Measurements from ENCODE around the gene RANGAP1. TPM values are rescaled to one million over a fixed set of nuclear protein-coding genes. Genes with fewer than 3 reads are reported as not detected.

The RANGAP1 gene
- total and polyA plus RNA-seq, 7 donors: 26.2 to 51.8 (median 41.1) TPM

DNA sequence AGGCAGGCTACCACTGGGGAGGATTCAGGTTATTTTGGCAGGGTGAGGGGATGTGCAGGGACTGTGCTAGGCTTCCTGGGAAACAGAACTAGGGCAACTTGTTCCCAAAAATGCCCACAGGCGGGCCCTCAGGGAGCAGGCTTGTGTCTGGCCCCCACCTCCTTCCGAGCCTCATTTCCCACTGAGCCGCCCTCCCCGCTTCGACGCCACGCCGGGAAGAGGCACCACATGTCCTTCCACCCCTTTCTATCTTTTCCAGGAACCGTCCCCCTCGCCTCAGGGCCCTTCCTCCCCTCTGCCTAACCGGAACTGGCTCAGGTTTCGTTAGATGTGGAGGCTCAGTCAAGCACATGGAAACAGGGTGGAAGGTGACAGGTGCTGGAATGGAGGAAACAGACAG lies 35.9 kb downstream of the RANGAP1 start:
- Histone ChIP-seq H3K9me3 (no peaks in the 10 kb centered on the region), H3K36me3 (ENCODE audit: insufficient read depth in 1 of 2, low read depth in 1 of 2) (peaks cover 0 to 90% of the 10 kb centered on the region in 2 donors), H3K27ac (no peak overlapping the region), H3K27me3 (ENCODE audit: insufficient read depth in 3 of 3, low read length in 2 of 3) (no peaks in the 10 kb centered on the region), H3K4me3 (no peak overlapping the region), H3K4me1 (no peaks in the 10 kb centered on the region)
- 92 to 96% (median 93%) methylated on average over 12 of the region's 12 CpGs for WGBS, 3 donors
- intact Hi-C loops (cut with DNase I): no loop called here
- TF ChIP-seq, protein P1, sequence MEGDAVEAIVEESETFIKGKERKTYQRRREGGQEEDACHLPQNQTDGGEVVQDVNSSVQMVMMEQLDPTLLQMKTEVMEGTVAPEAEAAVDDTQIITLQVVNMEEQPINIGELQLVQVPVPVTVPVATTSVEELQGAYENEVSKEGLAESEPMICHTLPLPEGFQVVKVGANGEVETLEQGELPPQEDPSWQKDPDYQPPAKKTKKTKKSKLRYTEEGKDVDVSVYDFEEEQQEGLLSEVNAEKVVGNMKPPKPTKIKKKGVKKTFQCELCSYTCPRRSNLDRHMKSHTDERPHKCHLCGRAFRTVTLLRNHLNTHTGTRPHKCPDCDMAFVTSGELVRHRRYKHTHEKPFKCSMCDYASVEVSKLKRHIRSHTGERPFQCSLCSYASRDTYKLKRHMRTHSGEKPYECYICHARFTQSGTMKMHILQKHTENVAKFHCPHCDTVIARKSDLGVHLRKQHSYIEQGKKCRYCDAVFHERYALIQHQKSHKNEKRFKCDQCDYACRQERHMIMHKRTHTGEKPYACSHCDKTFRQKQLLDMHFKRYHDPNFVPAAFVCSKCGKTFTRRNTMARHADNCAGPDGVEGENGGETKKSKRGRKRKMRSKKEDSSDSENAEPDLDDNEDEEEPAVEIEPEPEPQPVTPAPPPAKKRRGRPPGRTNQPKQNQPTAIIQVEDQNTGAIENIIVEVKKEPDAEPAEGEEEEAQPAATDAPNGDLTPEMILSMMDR (IDR thresholded peaks at IDR 0.05): no peak
- no peak for DNase-seq
- ATAC-seq: no peak

DNA sequence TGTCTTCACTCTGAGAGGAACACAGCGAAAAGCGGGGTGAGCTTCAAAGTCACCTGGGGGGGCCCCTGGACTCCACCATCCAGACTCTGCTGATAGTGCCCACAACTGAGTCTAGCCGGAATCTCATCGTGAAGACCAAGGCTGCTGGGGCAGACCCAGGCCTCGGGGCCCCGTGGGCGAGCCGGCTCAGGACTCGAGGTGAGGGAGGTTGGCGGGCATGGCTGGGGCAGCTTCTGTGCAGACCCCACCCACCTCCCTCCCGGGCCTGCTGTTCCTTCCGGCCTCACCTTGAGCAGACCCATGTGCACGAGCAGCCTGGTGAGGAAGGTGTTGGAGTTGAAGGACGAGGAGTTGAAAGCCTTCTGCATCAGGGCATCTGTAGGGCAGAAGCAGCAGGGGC lies 36.5 kb downstream of the RANGAP1 start:
- DNase-seq (no peak), ATAC-seq (no peak)
- Histone ChIP-seq H3K27ac (no peak overlapping the region), H3K36me3 (ENCODE audit: insufficient read depth in 1 of 2, low read depth in 1 of 2) (peaks cover 0 to 83% of the 10 kb centered on the region in 2 donors), H3K4me3 (no peak overlapping the region), H3K4me1 (no peaks in the 10 kb centered on the region), H3K27me3 (ENCODE audit: insufficient read depth in 3 of 3, low read length in 2 of 3) (no peaks in the 10 kb centered on the region), H3K9me3 (no peaks in the 10 kb centered on the region)
- 87 to 97% (median 92%) methylated on average over 14 of the region's 14 CpGs for WGBS, 3 donors
- intact Hi-C loops (cut with DNase I): no loop called here
- TF ChIP-seq, protein P1 (IDR thresholded peaks at IDR 0.05): no peak

DNA sequence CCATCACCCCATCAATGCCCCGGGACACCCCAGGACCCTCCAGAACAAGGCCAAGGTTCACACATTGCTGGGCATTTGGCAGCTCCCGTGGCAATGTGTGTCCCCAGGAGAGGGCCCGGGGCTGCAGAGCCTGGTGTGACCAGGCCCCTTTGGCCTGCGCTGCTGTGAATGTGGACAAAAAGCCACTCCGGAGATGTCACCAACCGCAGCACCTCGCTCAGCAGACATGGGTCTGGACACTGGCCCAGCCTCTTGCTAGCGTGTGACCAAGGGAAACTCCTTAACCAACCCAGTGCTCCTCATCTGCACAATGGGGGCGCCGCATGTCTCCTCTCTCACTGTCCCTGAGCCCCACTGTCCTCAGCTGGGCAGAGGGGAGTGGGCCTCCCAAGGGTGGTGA lies 37.2 kb downstream of the RANGAP1 start:
- DNase-seq: no peak
- TF ChIP-seq, protein P1 (IDR thresholded peaks at IDR 0.05): no peak
- WGBS, 3 donors: 93 to 98% (median 96%) methylated on average over 10 of the region's 10 CpGs
- no peaks in the 10 kb centered on the region for H3K4me1 ChIP-seq
- ATAC-seq: no peak
- no peaks in the 10 kb centered on the region for H3K27me3 ChIP-seq (ENCODE audit: insufficient read depth in 3 of 3, low read length in 2 of 3)
- no peak overlapping the region for H3K4me3 ChIP-seq
- no peak overlapping the region for H3K27ac ChIP-seq
- intact Hi-C loops (cut with DNase I): no loop called here
- H3K36me3 ChIP-seq (ENCODE audit: insufficient read depth in 1 of 2, low read depth in 1 of 2): peaks cover 0 to 80% of the 10 kb centered on the region in 2 donors
- H3K9me3 ChIP-seq: no peaks in the 10 kb centered on the region

DNA sequence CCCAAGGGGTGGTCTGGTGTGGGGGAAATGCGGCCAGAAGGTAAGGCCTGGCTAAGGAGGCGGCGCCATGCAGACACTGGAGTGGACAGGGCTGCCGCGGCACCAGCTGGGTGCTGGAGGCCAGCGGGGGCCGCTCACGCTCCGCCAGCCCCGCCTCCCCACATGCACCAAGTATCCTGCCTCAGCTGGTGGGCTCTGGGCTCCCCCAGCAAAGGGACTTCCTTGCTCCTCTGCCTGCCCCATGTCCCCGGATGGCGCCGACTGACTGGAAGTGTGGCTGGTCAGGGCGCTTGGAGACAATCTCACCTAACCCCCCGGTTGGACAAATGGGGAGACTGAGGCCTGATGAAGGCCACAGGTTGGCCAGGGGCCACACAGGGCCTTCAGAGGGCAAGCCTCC lies 37.7 kb downstream of the RANGAP1 start:
- Histone ChIP-seq H3K9me3 (no peaks in the 10 kb centered on the region), H3K27me3 (ENCODE audit: insufficient read depth in 3 of 3, low read length in 2 of 3) (no peaks in the 10 kb centered on the region), H3K27ac (no peak overlapping the region), H3K36me3 (ENCODE audit: insufficient read depth in 1 of 2, low read depth in 1 of 2) (peaks cover 0 to 76% of the 10 kb centered on the region in 2 donors), H3K4me1 (no peaks in the 10 kb centered on the region), H3K4me3 (no peak overlapping the region)
- WGBS, 3 donors: 91 to 97% (median 95%) methylated on average over 14 to 15 of the region's 15 CpGs
- no peak for ATAC-seq
- intact Hi-C loops (cut with DNase I): no loop called here
- no peak for DNase-seq
- TF ChIP-seq, protein P1 (IDR thresholded peaks at IDR 0.05): no peak

DNA sequence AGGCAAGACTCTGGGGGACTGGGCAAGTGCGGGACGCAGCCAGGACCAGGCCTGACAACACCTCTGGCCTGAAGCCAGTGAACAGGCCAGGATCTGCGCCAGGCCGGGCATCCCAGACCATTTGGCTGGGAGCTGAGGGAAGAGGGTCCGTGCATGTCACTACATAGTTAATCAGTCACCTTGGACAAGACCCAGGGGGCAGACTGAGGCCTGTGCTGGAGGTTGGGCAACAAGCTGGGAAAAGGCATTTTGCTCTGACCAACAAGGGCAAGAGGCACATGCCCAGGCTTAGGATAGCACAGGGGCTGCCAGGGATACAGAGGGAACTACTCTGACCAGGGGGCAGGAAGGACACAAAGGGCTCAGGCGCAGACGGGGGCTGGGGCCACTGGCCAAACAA lies 38.3 kb downstream of the RANGAP1 start:
- intact Hi-C loops (cut with DNase I): no loop called here
- Histone ChIP-seq H3K36me3 (ENCODE audit: insufficient read depth in 1 of 2, low read depth in 1 of 2) (peaks cover 0 to 70% of the 10 kb centered on the region in 2 donors), H3K4me3 (no peak overlapping the region), H3K27ac (no peak overlapping the region), H3K4me1 (no peaks in the 10 kb centered on the region), H3K27me3 (ENCODE audit: insufficient read depth in 3 of 3, low read length in 2 of 3) (no peaks in the 10 kb centered on the region), H3K9me3 (no peaks in the 10 kb centered on the region)
- no peak for DNase-seq
- TF ChIP-seq, protein P1 (IDR thresholded peaks at IDR 0.05): no peak
- peak in 1 of 4 donors; percentile 11 for ATAC-seq
- 81 to 89% (median 84%) methylated on average over 7 of the region's 7 CpGs for WGBS, 3 donors
